ENCODE measurements around the gene RIMS3.
A peak's percentile ranks its signal among the peaks of the same experiment; 100 is the strongest.
"Not testable (repeated sequence)": the region's sequence is repeated elsewhere in the genome, so short reads cannot be mapped to it uniquely, and the experiment has no call there.

RIMS3 gene

GRCh38 chr1:40665335-40666171 lies at the start of gene RIMS3:
TSS of gene RIMS3 (minus strand) at chr1:40665682. CDS start at chr1:40641925, 23,757 bp downstream.
- ATAC-seq (peak; percentile 76), DNase-seq (peak; percentile 81 to 85)
- H3K9me3 Mint-ChIP-seq: no peaks in the 10 kb centered on the region
- peaks cover 49% of the 10 kb centered on the region for H3K4me1 Mint-ChIP-seq
- H3K4me3 Mint-ChIP-seq: peak within 1 kb of the TSS; percentile 87 to 96
- peak within 1 kb of the TSS; percentile 77 to 93 for H3K27ac Mint-ChIP-seq
- H3K27me3 Mint-ChIP-seq: no peaks in the 10 kb centered on the region

- Mint-ChIP-seq H3K27me3 (no peaks in the 10 kb centered on the region), H3K9me3 (no peaks in the 10 kb centered on the region), H3K27ac (peak overlapping the region; percentile 55 to 81), H3K4me1 (peaks cover 60% of the 10 kb centered on the region), H3K4me3 (peak overlapping the region; percentile 62 to 71)
- ATAC-seq (peak; percentile 31), DNase-seq (no peak)
Measured at GRCh38 chr1:40712997-40713396, 47.5 kb upstream of the RIMS3 start.

DNA sequence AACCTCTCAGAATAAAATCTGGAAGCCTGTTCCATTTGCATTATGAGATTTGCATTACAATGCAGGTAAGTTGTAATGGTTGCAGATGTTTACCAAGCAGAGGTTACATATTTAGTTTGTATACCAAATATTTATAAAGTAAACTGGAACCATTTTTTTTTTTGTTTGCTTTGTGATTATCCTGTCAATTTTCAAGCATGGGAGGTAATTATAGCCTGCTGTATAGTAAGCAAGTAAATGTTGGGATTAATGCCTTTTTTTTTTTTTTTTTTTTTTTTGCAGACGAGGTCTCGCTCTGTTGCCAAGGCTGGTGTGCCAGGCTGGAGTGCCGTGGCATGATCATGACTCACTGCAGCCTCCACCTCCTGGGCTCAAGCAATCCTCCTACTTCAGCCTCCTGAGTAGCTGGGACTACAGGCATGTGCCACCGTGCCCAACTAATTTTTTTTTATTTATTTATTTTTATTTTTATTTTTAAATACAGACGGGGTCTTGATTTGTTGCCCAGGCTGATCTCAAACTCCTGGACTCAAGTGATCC lies 47.0 kb upstream of the RIMS3 start:
- Mint-ChIP-seq H3K4me3 (peak overlapping the region in 1 of 2 donors; percentile 29), H3K4me1 (peaks cover 60% of the 10 kb centered on the region), H3K27me3 (no peaks in the 10 kb centered on the region), H3K27ac (no peak overlapping the region), H3K9me3 (no peaks in the 10 kb centered on the region)
- DNase-seq (no peak), ATAC-seq (no peak)

DNA sequence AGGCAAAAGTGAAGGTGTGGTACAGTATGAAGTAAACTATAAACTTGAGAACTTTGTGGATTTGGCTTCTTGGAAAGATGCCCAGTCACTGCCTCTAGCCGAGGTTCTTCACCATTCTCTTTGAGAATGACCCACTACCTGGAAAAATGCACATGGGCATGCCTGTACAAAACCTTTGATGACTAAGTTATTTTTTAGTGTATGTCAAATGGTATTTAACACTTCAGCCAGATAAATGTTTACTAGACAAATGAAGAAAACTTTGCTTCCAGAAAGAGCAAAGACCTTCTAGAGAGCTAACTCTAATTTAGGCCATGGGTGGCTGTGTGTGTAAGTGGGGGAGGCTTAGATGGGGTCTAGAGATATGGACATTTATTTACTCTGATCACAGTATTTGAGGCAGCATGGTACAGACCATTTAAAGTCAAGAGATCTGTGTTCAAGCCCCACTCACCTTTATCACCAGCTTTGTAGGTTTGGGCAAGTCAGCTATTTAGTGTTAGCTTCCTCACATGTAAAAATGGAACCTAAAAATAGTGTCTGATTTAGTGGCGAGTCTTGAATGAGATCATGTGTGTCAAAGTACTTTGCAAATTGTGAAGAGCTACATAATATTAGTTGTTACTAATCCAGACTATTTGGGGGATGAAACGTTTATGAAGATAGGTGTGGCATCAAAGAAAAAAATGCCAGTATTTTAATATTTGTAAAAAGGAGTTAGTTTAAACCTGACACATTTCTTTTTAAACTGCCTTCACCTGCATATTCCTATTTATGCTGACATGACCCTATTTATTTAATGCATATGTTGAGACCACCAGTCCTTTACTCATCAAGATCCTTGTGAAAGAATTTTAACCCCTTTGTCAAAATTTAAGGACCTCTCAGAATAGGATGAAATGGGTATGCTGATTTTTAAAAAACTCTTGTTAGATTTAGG lies 46.3 kb upstream of the RIMS3 start:
- H3K4me3 Mint-ChIP-seq: peak overlapping the region; percentile 37 to 66
- H3K27me3 Mint-ChIP-seq: no peaks in the 10 kb centered on the region
- no peak for ATAC-seq
- no peaks in the 10 kb centered on the region for H3K9me3 Mint-ChIP-seq
- H3K27ac Mint-ChIP-seq: peak overlapping the region in 1 of 2 donors; percentile 27
- peaks cover 60% of the 10 kb centered on the region for H3K4me1 Mint-ChIP-seq
- DNase-seq: no peak

DNA sequence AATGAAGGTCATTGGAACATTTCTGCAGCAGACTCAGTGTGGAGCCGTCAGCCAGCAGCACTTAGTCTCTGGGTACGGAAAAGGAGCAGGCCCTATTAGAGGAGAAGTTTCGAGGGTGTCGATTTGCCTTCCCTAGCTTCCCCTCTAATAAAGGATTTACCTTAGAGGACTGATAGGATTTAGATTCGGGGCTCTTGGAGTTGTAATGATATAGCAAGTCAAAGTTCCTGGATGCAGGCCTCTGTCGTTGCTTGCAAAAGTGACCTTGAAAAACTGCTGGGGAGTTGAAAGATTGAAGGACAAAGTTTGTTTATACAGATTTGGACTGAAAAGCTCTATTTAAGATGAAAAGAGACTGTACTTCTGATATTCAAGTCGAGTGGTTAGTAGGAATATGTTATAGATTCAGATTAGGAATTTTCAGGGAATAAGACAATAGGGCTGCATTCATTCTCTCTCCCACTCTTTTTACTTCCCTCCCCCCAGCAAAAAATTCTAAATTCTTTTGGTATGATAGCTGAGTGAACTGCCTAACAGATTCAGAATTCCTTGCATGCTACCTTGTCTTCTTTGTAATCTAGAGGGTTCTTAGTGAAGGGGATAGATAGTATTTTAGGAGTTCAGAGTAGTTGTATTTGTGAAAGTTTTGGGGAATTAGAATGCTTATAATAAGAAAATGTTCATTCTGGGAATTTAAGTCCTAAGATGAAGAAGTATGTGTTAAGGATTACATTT lies 45.3 kb upstream of the RIMS3 start:
- DNase-seq: no peak
- peak overlapping the region; percentile 92 to 99 for H3K4me3 Mint-ChIP-seq

GRCh38 chr1:40709802-40710278 lies 44.4 kb upstream of the RIMS3 start:
- H3K9me3 Mint-ChIP-seq: no peaks in the 10 kb centered on the region
- DNase-seq (no peak), ATAC-seq (no peak)
- peaks cover 56% of the 10 kb centered on the region for H3K4me1 Mint-ChIP-seq
- no peak overlapping the region for H3K27ac Mint-ChIP-seq
- H3K27me3 Mint-ChIP-seq: no peaks in the 10 kb centered on the region
- peak overlapping the region; percentile 92 to 99 for H3K4me3 Mint-ChIP-seq

More for the DNA sequence above, 45.3 kb upstream of the RIMS3 start:
- Mint-ChIP-seq H3K27me3 (no peaks in the 10 kb centered on the region), H3K27ac (peak overlapping the region in 1 of 2 donors; percentile 13), H3K9me3 (no peaks in the 10 kb centered on the region), H3K4me1 (peaks cover 54% of the 10 kb centered on the region)
- no peak for ATAC-seq

DNA sequence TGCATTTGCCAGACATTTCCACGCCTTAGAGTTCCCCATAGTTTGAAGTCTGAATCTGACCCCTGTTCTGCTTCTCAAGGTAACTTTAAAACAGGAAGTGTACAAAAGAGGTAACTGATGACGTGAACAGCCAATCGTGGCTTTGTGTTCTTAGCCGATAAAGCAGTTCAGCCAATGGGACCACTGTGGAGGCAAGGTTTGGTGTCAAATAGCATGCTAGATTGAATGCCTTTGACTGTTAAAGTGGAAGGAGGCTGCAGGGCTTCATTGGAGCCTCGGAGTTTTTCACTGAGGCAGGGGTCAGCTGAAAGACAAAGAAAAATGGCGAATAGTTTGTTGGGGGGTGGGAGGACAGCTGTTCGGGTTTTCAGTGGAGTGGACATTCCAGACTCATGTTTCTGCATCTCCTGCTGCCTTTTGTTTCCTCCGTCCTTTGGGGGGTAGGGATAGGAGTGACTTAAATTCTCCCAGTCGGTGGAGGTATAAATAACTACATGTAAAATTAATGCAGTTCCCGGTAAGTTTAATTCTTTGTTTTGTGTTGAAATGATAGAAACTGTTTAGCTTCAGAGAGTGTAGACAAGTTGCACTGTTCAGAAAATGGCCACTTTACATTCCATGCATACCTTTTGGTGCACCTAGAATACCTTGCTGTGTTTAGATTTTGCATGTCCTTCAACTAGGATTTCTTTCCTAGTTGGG lies 43.8 kb upstream of the RIMS3 start:
- H3K4me3 Mint-ChIP-seq: peak overlapping the region; percentile 92 to 99
- ATAC-seq (peak; percentile 99), DNase-seq (peak; percentile 74 to 80)
- H3K4me1 Mint-ChIP-seq: peaks cover 62% of the 10 kb centered on the region
- no peaks in the 10 kb centered on the region for H3K27me3 Mint-ChIP-seq
- H3K9me3 Mint-ChIP-seq: no peaks in the 10 kb centered on the region
- peak overlapping the region; percentile 85 to 94 for H3K27ac Mint-ChIP-seq

DNA sequence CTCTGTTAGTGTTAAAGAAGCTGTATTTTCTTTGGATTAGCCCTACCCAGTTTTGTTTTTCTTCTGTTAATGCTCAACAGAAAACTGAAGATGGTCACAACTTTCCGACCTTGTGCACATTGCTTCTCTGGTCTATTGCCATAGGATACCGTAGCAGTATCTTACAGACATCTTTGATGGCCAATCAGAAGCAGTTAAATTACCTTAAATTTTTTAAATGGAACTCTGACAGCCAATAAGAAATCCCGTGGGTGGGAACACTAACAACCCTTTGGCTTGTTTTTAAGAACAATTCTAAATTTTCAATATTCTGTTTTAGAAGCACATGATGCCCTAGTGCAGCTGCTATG lies 43.2 kb upstream of the RIMS3 start:
- DNase-seq: no peak
- peaks cover 66% of the 10 kb centered on the region for H3K4me1 Mint-ChIP-seq

GRCh38 chr1:40706626-40707025 lies 41.1 kb upstream of the RIMS3 start:
- Mint-ChIP-seq H3K27ac (no peak overlapping the region), H3K9me3 (no peaks in the 10 kb centered on the region), H3K4me3 (no peak overlapping the region), H3K4me1 (peaks cover 61% of the 10 kb centered on the region), H3K27me3 (no peaks in the 10 kb centered on the region)
- ATAC-seq (no peak), DNase-seq (no peak)

More for the DNA sequence above, 43.2 kb upstream of the RIMS3 start:
- H3K9me3 Mint-ChIP-seq: no peaks in the 10 kb centered on the region
- ATAC-seq: peak; percentile 87
- peak overlapping the region; percentile 85 to 94 for H3K27ac Mint-ChIP-seq
- peak overlapping the region; percentile 92 to 99 for H3K4me3 Mint-ChIP-seq
- H3K27me3 Mint-ChIP-seq: no peaks in the 10 kb centered on the region

DNA sequence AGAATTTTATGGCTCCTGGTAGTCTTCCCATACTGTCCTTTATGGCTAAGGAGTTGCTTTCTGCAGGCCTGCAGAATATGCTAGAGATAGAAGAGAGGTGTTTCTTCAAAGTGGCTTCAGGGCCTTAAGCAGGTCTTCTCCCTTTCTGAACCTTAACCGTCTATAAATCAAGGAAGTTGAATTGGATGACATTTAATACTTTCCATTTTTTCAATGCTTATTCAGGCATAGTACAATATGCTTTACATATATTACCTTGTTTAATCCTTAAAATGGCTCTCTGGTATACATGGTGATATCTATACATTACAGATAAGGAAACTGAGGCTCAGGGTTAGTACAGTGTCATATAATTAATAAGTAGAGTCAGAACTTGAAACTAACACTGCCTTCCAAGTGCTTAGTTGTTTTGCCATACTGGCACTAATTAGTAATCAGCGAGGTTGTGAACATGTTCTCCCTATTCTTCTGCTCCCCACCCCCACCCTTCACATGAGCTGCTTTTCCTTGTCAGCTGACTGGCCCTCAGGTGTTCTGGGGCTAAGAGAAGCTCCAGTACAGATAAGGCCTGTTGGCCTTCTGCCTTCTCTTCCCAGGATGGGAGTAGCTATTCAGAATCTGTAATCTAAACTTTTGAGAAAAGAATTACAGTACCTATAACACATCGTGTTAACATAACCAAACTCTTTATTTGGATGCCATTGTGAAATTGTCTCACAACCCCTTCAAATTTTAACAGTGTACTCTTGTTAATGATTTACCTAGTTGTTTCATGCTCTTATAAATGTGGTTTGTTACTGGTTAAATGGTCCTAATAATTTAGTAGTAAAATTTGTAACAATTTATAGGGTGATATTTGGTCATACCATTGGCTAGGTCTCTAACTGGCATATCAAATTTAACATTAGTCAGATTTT lies 39.6 kb upstream of the RIMS3 start:
- peaks cover 53% of the 10 kb centered on the region for H3K4me1 Mint-ChIP-seq
- ATAC-seq (no peak), DNase-seq (no peak)
- no peaks in the 10 kb centered on the region for H3K9me3 Mint-ChIP-seq
- H3K27me3 Mint-ChIP-seq: no peaks in the 10 kb centered on the region
- H3K27ac Mint-ChIP-seq: no peak overlapping the region
- no peak overlapping the region for H3K4me3 Mint-ChIP-seq

- ATAC-seq: no peak
- DNase-seq: no peak
- Mint-ChIP-seq H3K27ac (no peak overlapping the region), H3K27me3 (no peaks in the 10 kb centered on the region), H3K4me3 (no peak overlapping the region), H3K9me3 (no peaks in the 10 kb centered on the region), H3K4me1 (peaks cover 52% of the 10 kb centered on the region)
Measured at GRCh38 chr1:40703316-40703715, 37.8 kb upstream of the RIMS3 start.

DNA sequence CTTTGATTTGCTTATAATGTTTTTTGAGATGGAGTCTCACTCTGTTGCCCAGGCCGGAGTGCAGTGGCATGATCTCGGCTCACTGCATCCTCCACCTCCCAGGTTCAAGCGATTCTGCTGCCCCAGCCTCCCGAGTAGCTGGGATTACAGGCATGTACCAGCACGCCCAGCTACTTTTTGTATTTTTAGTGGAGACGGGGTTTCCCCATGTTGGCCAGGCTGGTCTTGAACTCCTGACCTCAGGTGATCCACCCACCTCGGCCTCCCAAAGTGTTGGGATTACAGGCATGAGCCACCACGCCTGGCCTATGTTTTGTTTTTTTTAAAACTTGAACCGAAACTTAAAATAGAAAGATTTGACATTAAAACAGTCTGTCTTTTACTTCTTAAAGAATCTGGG lies 37.3 kb upstream of the RIMS3 start:
- H3K27me3 Mint-ChIP-seq, H3K4me3 Mint-ChIP-seq, H3K9me3 Mint-ChIP-seq, DNase-seq, ATAC-seq: not testable (repeated sequence)
- H3K4me1 Mint-ChIP-seq: peaks cover 54% of the 10 kb centered on the region
- peak overlapping the region in 1 of 2 donors; percentile 19 for H3K27ac Mint-ChIP-seq

GRCh38 chr1:40701684-40702083 lies 36.2 kb upstream of the RIMS3 start:
- Mint-ChIP-seq H3K27ac (no peak overlapping the region), H3K4me3 (no peak overlapping the region), H3K9me3 (no peaks in the 10 kb centered on the region), H3K27me3 (no peaks in the 10 kb centered on the region), H3K4me1 (peaks cover 66% of the 10 kb centered on the region)
- ATAC-seq (no peak), DNase-seq (no peak)

Data from stimulated activated naive CD8-positive, alpha-beta T cell treated with anti-CD3 and anti-CD28 coated beads, Interleukin-15, amount 100 ng/mL, for 72 hours (primary cell).